Adipose tissue (tissue), 3 donors: Measurements from ENCODE around the gene TMIGD2. TPM values are rescaled to one million over a fixed set of nuclear protein-coding genes. Genes with fewer than 3 reads are reported as not detected.
"Not testable (repeated sequence)": the region's sequence is repeated elsewhere in the genome, so short reads cannot be mapped to it uniquely, and the experiment has no call there.

ENCODE experiments used
- H3K27ac ChIP-seq: one replicate; pipeline ENCODE4 v1.5.1; 2013; ENCODE audit warnings: low read depth, low read length
- WGBS, 3 donors: extraction: QIAGEN DNeasy Blood & Tissue Kit; methylation state at CpG; one replicate each; pipeline ENCODE4 v1.1.7; 2013; 5-methylcytosine and 5-hydroxymethylcytosine counted together
- polyA plus RNA-seq, 3 donors: library from polyadenylated mRNA; stranded (reverse); fragments of 200-250 nt; gene quantifications; one replicate each; pipeline ENCODE4 v1.2.3, GENCODE V29; 2013
- donor health status: healthy with polysubstance abuse.
- donor health status: Bipolar disorder and iron deficiency.
- donor health status: healthy.

Gene TMIGD2
- polyA plus RNA-seq, 3 donors, result 0.22 to 4.0 (median 0.59) TPM

- 47 to 62% (median 47%) methylated on average over 13 of the region's 13 CpGs for WGBS, 3 donors
- no peak overlapping the region for H3K27ac ChIP-seq
Observed at GRCh38 chr19:4301590-4302242, 473 bp downstream of the TMIGD2 start.

- 86 to 92% (median 91%) methylated on average over 3 of the region's 3 CpGs for WGBS, 3 donors
- no peak overlapping the region for H3K27ac ChIP-seq
Observed at GRCh38 chr19:4300589-4300988, 1.6 kb downstream of the TMIGD2 start.

- no peak overlapping the region for H3K27ac ChIP-seq
- 78 to 83% (median 79%) methylated on average over 8 of the region's 8 CpGs for WGBS, 3 donors
Observed at GRCh38 chr19:4298810-4299550, 3.2 kb downstream of the TMIGD2 start.

GRCh38 chr19:4297901-4298809 lies 4.0 kb downstream of the TMIGD2 start:
- 70 to 82% (median 77%) methylated on average over 26 to 27 of the region's 27 CpGs for WGBS, 3 donors
- H3K27ac ChIP-seq, result no peak overlapping the region

GRCh38 chr19:4295972-4296771 lies 6.0 kb downstream of the TMIGD2 start:
- 43 to 58% (median 54%) methylated on average over 14 of the region's 14 CpGs for WGBS, 3 donors
- H3K27ac ChIP-seq, result no peak overlapping the region

- WGBS, 3 donors, result 38 to 53% (median 53%) methylated on average over 10 of the region's 10 CpGs
- H3K27ac ChIP-seq, result no peak overlapping the region
Observed at GRCh38 chr19:4294389-4294788, 7.8 kb downstream of the TMIGD2 start.

GRCh38 chr19:4292515-4292914 lies 9.7 kb downstream of the TMIGD2 start:
- no peak overlapping the region for H3K27ac ChIP-seq
- 80 to 88% (median 86%) methylated on average over 15 of the region's 15 CpGs for WGBS, 3 donors

- WGBS, 3 donors, result 56 to 85% (median 77%) methylated on average over 8 of the region's 8 CpGs
- no peak overlapping the region for H3K27ac ChIP-seq
Observed at GRCh38 chr19:4291184-4291732, 10.9 kb downstream of the TMIGD2 start.

GRCh38 chr19:4288091-4288777 lies 14.0 kb downstream of the TMIGD2 start:
- WGBS, 3 donors, result 76 to 82% (median 81%) methylated on average over 16 of the region's 16 CpGs
- H3K27ac ChIP-seq, result no peak overlapping the region

GRCh38 chr19:4286141-4286540 lies 16.0 kb downstream of the TMIGD2 start:
- WGBS, 3 donors, result 74 to 90% (median 88%) methylated on average over 4 of the region's 4 CpGs
- H3K27ac ChIP-seq, result not testable (repeated sequence)

GRCh38 chr19:4284974-4285373 lies 17.2 kb downstream of the TMIGD2 start:
- H3K27ac ChIP-seq, result no peak overlapping the region
- WGBS, 3 donors, result 66 to 76% (median 73%) methylated on average over 6 of the region's 6 CpGs

GRCh38 chr19:4284176-4284958 lies 17.8 kb downstream of the TMIGD2 start:
- no peak overlapping the region for H3K27ac ChIP-seq
- WGBS, 3 donors, result 33 to 52% (median 36%) methylated on average over 20 of the region's 20 CpGs

- H3K27ac ChIP-seq, result no peak overlapping the region
- WGBS, 3 donors, result 2 to 3% (median 3%) methylated on average over 40 to 71 of the region's 71 CpGs
Observed at GRCh38 chr19:4279530-4280422, 22.4 kb downstream of the TMIGD2 start.

GRCh38 chr19:4279267-4279529 lies 23.0 kb downstream of the TMIGD2 start:
- WGBS, 3 donors, result 0 to 2% (median 0%) methylated on average over 22 to 29 of the region's 30 CpGs
- H3K27ac ChIP-seq, result no peak overlapping the region

- 1 to 4% (median 2%) methylated on average over 37 to 44 of the region's 44 CpGs for WGBS, 3 donors
Observed at GRCh38 chr19:4278419-4279266, 23.5 kb downstream of the TMIGD2 start, which contains the start of gene SHD. Gene SHD, plus strand, starts transcription at chr19:4279266. Its CDS starts 798 bp downstream, at chr19:4280064.

More at GRCh38 chr19:4278419-4279266, 23.5 kb downstream of the TMIGD2 start, which contains the start of gene SHD:
- no peak within 1 kb of the TSS for H3K27ac ChIP-seq
